GM19023 (cell line): ENCODE results near the gene AHCY.
"Not testable (repeated sequence)": the region's sequence is repeated elsewhere in the genome, so short reads cannot be mapped to it uniquely, and the experiment has no call there.

Experiments used
- ATAC-seq: cut with Tn5 transposase; IDR thresholded peaks from one replicate; pipeline ENCODE4 v1.9.1; 2021; ENCODE audit warnings: mild to moderate bottlenecking, moderate library complexity; ENCODE audit not compliant: unreplicated experiment

Gene AHCY

DNA sequence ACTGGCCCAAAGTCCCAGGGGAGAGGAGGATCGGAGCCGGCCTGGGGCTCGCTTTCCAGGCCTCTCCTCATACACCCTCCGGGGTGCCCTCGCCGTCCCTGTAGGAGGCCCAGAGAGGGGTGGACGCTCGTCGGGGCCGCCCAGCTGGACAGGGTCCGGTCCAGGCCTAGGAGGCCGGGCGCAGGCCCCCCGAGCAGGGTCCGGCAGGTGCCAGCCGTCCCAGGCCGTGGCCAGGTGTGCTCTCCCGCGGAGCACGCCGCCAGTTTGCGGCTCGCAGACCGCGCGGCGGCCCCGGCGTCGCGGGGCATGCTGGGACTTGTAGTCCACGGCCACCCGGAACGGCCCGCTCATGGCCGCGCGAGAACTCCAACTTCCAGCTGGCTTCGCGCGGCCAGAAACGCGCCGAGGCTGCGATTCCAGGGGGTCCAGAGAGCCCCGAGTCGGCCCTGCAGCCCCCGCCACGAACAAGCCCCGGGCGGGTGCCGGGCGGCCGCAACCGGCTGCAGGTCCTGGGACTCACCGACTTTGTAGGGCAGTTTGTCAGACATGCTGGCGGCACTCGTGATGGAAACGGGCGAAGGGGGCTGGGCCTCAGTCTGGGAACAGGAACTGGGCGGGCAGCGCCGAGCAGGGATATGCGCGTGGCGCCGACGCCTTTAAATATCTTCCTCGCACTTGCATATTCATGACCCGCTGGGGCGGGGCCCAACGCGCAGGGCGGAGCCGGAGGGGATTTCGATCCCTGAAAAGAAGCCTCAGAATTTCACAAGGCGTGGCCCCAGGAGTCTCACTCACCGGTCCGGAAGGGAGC is at the start of gene AHCY:
Gene AHCY (minus strand): TSS at position 633 of the 811 bp plus-strand sequence. CDS start 85 bp downstream, at position 548.
- ATAC-seq = peak; percentile 89

DNA sequence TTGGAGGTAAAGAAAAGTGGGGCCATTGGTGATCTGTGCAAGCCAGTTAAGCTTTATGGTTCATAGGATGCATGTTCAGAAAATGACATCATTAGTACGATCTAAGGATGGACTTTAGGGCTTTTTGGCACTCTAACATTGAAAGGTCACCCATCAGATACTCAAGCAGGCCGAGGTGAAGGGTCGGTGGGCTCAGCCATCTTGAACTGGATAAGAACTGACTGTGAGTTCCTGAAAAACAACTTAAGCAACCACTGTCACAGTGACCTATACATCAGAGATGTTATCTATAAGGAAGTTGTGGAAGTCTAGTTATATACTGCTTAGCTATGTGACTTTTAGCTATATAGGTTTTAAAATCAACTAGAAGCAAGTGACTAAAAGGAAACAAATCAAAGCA is 46.9 kb upstream of the AHCY start:
- no peak for ATAC-seq

- ATAC-seq = no peak
Observed at GRCh38 chr20:34347571-34347970, 44.4 kb upstream of the AHCY start.

DNA sequence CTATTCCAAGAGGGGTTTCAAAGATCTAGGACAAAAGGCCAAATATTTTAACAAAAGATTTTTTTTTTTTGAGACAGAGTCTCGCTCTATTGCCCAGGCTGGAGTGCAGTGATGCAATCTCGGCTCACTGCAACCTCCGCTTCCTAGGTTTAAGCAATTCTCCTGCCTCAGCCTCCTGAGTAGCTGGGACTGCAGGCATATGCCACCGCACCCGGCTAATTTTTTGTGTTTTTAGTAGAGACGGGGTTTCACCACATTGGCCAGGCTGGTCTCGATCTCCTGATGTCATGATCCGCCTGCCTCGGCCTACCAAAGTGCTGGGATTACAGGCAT is 43.3 kb upstream of the AHCY start:
- not testable (repeated sequence) for ATAC-seq

- not testable (repeated sequence) for ATAC-seq
Observed at GRCh38 chr20:34345839-34346532, 42.8 kb upstream of the AHCY start.

GRCh38 chr20:34345402-34345736 is 42.2 kb upstream of the AHCY start:
- no peak for ATAC-seq

- no peak for ATAC-seq
Observed at GRCh38 chr20:34344238-34344637, 41.1 kb upstream of the AHCY start.

GRCh38 chr20:34343458-34344211 is 40.5 kb upstream of the AHCY start:
- ATAC-seq = no peak

GRCh38 chr20:34341199-34341598 is 38.0 kb upstream of the AHCY start:
- not testable (repeated sequence) for ATAC-seq

GRCh38 chr20:34340726-34341125 is 37.6 kb upstream of the AHCY start:
- not testable (repeated sequence) for ATAC-seq

- no peak for ATAC-seq
Observed at GRCh38 chr20:34337982-34338726, 35.0 kb upstream of the AHCY start.

DNA sequence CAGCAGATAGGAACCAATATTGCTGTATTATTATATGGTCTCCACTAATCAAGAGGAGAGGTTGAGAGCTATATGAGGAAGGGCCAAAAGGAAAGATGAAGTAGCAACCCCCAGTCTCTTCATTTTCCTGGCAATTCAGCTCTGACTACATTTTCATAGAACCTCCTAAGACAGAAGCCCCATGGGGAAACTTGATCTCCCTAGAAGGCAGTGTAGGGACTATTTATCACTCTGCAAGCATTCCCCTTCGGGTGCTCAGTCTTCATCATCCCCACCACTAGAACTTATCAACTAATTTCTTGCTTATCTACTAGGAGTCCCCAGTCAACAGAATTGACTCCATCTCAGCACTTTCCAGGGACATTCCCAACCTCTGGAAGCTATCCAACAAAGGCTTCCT is 34.4 kb upstream of the AHCY start:
- ATAC-seq = no peak

GRCh38 chr20:34334654-34335407 is 31.7 kb upstream of the AHCY start:
- no peak for ATAC-seq

DNA sequence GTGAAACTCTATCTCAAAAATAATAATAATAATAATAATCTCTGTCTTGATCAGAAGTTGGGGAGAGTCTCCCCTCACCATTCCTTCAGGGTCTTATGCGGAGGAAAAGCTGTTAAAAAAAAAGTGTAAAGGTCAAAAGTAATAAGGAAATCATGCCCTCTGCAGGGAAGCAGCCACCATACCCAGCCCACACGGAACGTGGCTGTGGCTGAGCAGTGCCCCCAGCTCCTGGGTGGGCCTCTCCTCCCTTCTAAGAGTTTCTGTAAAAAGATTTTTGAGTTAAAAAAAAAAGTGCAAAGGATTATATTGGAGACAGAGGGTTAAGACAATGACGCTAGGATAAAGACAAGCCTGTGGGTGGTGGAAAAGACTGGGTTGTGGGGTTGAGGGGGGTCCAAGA is 30.6 kb upstream of the AHCY start:
- ATAC-seq = no peak

DNA sequence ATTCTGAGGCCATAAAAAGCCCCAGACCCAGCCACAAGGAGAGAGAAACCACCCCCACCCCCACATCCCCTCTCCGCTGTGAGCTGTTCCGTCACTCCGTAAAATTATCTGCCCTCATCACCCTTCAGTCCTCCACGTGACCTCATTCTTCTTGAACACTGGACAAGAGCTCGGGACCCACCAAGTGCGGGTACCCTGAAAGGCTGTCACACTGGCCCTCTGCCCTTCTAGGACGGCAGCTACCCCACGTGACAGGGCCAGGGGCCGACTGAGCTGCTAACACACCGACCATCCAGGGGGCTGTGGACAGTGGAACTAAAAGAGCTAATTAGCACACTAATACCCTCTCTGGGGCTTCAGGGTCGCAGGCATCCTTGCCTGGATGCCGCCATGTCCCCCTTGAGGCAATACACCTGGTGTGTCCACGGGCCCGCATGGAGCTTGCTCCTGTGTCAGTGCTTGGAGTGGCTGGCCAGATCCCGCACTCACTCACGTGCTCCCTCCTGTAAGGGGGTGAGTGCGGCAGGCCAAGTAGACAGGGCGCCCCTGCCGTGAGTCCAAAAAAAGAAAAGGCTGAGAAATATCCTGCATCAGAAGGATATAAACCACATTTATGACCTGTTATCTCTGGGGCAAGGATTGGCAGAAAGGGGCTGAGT is 29.2 kb upstream of the AHCY start:
- no peak for ATAC-seq

GRCh38 chr20:34331838-34332237 is 28.7 kb upstream of the AHCY start:
- ATAC-seq = no peak

GRCh38 chr20:34330861-34331544 is 27.8 kb upstream of the AHCY start:
- ATAC-seq = not testable (repeated sequence)

DNA sequence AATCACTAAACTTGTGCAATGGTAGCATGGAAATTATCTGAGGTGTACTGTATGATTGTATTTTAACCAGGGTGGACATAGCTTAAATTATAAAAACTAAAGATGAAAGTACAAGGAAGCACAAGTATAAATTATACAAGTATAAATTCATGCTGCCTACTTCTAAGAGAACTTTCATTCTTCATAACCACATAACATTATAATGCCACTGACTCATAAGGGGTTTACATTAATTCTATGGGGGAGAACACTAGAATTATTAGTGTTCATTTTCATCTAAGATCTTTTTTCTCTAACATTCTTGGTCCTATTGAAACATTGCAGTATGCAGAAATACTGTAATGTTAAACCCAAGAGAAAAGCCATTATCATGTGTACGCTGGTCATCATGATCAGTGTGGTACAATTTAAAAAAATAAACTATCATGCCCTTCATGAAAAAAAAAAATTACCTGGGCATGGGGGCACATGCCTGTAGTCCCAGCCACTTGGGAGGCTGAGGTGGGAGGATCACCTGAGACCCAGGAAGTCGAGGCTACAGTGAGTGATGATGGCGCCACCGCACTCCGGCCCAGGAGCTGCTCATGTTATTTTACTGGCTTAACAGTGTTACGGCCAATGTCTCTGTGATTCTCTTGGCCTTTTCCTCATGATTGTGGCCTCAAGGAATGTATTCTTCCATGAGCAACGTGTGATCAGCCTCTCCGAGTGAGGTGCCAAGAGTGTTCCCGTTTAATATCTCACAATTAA is 25.9 kb upstream of the AHCY start:
- ATAC-seq = no peak

DNA sequence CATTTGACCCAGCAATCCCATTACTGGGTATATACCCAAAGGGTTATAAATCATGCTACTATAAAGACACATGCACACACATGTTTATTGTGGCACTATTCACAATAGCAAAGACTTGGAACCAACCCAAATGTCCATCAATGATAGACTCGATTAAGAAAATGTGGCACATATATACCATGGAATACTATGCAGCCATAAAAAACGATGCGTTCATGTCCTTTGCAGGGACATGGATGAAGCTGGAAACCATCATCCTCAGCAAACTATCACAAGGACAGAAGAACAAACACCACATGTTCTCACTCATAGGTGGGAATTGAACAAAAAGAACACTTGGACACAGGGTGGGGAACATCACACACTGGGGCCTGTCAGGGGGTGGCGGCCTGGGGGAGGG is 25.1 kb upstream of the AHCY start:
- not testable (repeated sequence) for ATAC-seq
